GM03348 (cell line): ENCODE measurements around the gene CEP120.
"Not testable (repeated sequence)": the region's sequence is repeated elsewhere in the genome, so short reads cannot be mapped to it uniquely, and the experiment has no call there.

Experiments used
- DNase-seq: peaks from one replicate; pipeline ENCODE4 v3.0.0; 2012; ENCODE audit warnings: low spot score

CEP120 gene

GRCh38 chr5:123438902-123439301, 15.7 kb upstream of the CEP120 start:
- no peak for DNase-seq

DNA sequence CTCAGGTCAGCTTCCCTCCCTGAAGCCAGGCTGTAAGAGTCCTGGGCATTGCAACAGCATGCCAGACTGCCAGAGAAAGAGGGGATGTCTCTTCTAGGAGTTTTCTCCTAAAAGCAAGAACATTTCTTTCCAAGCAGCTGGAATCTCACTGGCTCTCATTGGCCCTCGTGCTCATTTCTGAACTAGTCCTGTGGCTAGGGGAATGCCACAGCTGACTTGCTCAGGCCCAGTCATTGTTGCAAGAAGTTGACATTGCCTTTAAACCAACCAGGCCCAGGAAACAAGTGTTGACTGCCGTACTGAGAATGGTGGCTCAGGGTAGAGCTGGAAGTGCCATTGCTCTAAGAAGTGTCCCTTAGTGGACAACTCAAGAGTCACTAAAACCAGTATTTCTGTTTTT, 15.0 kb upstream of the CEP120 start:
- DNase-seq: no peak

DNA sequence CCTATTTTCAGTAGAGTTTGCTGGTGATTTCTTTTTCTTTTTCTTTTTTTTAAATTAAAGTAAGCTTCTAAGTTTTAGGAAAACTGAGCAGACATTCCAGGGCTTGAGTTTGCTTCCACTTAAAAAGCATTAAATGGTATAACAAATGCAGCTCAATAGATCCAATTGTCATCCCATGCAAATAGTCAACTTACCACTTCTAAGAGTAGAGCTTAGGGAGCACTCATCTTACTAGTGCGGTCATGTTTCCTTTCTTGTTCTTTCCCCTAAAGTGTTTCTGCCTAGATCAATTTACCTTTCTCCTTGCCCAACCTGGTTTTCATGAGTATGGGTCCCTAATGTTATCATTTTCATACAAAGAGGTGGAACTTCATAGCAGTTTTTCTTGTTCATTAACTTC, 13.0 kb upstream of the CEP120 start:
- DNase-seq: no peak

DNA sequence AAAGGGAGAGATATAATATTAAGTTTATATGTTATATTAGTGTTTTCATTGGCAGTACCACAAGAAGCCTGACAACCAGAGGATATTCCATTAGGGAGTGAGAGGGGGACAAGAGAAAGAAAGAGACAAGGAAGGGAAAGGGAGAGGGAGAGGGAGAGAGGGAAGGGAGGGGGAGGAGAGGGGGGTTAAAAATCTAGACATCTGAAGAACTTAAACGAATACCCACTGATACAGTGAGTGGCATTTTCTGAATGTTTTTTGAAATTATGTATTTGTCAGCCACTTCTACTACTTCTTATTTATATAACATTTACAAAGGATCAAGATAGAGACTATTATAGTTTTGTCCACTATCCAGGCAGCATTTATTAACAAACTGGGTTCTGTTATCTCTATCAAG, 11.6 kb upstream of the CEP120 start:
- no peak for DNase-seq

DNA sequence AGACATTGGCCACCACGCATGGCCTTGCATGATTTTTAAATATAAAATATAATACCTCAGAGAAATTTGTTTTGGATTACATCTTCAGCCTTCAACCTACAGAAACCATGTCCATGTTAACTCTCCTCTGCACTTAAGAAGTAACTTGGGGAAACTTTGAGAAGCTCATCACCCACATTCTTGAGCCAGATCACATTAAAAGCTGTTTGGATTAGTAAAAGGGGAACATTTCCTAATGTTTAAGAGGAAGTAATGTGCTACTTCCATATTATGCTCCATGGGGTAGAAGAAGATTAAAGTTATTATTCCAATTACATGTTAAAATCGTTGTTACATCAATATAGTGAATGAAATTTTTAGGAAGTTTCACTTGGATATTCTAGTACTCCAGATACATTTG, 10.4 kb upstream of the CEP120 start:
- no peak for DNase-seq

DNA sequence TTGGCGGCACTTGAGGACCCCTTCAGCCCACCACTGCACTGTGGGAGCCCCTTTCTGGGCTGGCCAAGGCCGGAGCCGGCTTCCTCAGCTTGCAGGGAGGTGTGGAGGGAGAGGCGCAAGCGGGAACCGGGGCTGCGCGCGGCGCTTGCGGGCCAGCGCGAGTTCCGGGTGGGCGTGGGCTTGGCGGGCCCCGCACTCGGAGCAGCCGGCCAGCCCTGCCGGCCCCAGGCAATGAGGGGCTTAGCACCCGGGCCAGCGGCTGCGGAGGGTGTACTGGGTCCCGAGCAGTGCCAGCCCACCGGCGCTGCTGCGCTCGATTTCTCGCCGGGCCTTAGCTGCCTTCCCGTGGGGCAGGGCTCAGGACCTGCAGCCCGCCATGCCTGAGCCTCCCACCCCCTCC, 7.2 kb upstream of the CEP120 start:
- DNase-seq: not testable (repeated sequence)

GRCh38 chr5:123429993-123430392, 6.8 kb upstream of the CEP120 start:
- DNase-seq: peak; percentile 82

GRCh38 chr5:123429221-123429954, 6.2 kb upstream of the CEP120 start:
- DNase-seq: no peak

- no peak for DNase-seq
Measured at GRCh38 chr5:123428521-123429220, 5.5 kb upstream of the CEP120 start.

- DNase-seq: no peak
Measured at GRCh38 chr5:123427281-123427680, 4.1 kb upstream of the CEP120 start.

DNA sequence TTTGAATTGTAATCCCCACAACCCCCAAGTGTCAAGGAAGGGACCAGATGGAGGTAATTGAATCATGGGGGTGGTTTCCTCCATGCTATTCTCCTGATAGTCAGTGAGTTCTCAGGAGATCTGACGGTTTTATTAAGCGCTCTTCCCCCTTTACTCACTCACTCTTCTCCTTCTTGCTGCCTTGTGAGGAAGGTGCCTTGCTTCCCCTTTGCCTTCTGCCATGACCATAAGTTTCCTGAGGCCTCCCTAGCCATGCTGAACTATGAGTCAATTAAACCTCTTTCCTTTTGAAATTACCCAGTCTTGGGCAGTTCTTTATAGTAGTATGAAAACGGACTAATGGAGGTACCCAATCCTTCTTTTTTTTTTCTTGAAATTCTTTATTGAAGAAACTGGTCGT, 2.2 kb upstream of the CEP120 start:
- DNase-seq: no peak

GRCh38 chr5:123422433-123423277, 548 bp downstream of the CEP120 start:
- peak; percentile 11 for DNase-seq

DNA sequence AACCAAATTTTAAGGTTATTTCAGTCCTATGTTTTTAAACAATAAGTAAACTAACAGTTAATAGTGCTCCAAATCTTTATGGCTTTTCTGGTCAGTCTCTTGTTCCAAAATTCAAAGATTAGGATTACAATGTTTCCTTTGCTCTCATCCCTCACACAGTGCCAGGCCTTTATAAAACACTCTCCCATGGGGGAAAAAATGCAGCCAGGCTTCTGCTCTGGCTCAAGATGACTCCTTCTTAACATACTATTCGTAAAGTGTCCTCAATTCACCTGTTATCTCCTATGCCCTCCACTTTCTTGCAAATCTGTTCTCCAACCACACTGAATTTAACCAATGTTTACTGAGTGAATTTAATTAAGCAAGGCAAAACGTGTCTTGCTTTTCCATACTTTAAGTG, 1.4 kb downstream of the CEP120 start:
- no peak for DNase-seq

- no peak for DNase-seq
Measured at GRCh38 chr5:123414974-123415373, 8.2 kb downstream of the CEP120 start.

- DNase-seq: no peak
Measured at GRCh38 chr5:123412206-123412605, 11.0 kb downstream of the CEP120 start.

- not testable (repeated sequence) for DNase-seq
Measured at GRCh38 chr5:123401999-123402398, 21.2 kb downstream of the CEP120 start.

DNA sequence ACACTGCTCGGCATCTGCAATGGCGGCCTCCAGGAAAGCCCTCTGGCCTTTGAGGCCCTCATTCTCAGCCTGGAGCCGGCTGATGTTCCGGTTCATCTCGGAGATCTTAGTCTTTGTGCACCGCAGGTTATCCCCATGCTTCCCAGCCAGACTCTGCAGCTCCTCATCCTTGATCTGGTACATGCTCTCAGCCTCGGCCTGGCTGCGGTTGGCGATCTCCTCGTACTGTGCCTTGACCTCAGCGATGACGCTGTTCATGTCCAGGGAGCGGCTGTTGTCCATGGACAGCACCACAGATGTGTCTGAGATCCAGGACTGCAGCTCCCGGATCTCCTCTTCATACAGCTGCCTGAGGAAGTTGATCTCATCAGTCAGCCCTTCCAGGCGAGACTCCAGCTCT, 21.9 kb downstream of the CEP120 start:
- DNase-seq: no peak

- DNase-seq: not testable (repeated sequence)
Measured at GRCh38 chr5:123400870-123401291, 22.3 kb downstream of the CEP120 start.

DNA sequence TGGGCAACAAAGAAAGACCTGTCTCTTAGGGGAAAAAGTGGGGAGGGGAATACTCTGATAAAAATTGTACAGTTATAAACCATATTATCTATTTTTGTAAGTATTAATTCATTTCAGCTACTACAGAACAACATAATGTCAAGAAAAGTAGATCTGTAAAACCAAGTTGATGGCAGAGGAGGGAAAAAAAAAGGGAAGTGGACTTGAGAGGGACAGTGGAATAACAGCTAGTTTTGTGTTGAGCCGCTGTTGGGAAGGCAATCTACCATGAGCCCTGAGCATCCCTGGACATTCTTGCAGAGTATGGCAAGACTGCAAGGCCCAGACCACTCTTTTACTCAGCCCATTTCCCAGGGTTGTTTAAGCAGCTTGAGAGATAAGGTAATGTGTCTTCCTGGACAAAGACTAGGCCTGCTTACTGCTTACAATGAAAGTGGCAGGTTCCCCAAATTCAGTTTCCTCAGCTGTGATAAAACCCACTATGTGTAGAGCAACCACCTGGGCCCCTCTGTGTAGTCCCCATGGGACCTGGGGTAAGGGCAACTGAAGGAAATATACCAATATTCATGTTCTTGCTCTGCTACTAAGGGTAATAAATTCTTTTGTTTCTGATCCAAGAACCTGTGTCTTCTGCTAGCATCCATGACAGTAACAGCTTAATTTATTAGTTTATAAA, 25.0 kb downstream of the CEP120 start:
- DNase-seq: no peak

GRCh38 chr5:123397538-123397937, 25.7 kb downstream of the CEP120 start:
- no peak for DNase-seq

DNA sequence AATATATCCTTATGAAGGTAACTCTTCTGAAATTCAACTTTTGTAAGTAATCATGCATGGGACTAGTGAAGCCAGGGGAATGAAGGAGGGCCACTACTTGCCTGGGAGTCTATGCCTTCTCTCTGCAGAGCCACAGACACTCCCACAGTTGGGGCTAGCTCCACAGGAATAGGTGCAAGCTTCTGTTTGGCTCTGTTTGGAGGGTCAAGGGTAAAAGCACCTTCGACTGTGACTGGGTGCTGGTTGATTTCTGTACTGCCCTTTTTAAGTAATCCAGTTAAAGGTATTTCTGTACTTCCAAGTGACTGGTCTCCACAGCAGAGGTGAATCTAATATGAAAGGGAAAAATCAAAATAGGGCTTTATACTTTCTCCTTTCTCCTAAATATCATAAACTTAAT, 32.2 kb downstream of the CEP120 start:
- DNase-seq: no peak

GRCh38 chr5:123389794-123390193, 33.4 kb downstream of the CEP120 start:
- no peak for DNase-seq
